WTC11 (cell line): ENCODE results near the gene VSIG10L2. TPM values are rescaled to one million over a fixed set of nuclear protein-coding genes. Genes with fewer than 3 reads are reported as not detected.
A peak's percentile ranks its signal among the peaks of the same experiment; 100 is the strongest.

Experiments used
- ATAC-seq: fragments of 200-7000 bp; cut with Tn5 transposase; 2 replicates; pipeline ENCODE4 v1.10.0; 2021; ENCODE audit warnings: mild to moderate bottlenecking, moderate library complexity
- CTCF ChIA-PET: fragments of 300-600 bp; sonication (Branson Sonifier 250); formaldehyde crosslinking; loops from one replicate; lab custom pipeline; 2021; ENCODE audit warnings: antibody characterized with exemption; lab: Charles Lee
- POLR2A ChIA-PET: fragments of 350-600 bp; sonication (Branson Sonifier 250); formaldehyde crosslinking; loops from one replicate; lab custom pipeline; 2021; ENCODE audit warnings: antibody characterized with exemption; lab: Charles Lee
- DNase-seq: peaks from one replicate; pipeline ENCODE4 v3.0.0; 2021; ENCODE audit warnings: low spot score
- H3K27ac Mint-ChIP-seq: 2 replicates; pipeline ENCODE4 v1.8.0; 2021; ENCODE audit warnings: mixed read lengths
- H3K27me3 Mint-ChIP-seq: 2 replicates; pipeline ENCODE4 v1.8.0; 2021; ENCODE audit warnings: low read depth, mild to moderate bottlenecking, moderate library complexity, mixed read lengths
- H3K36me3 Mint-ChIP-seq: 2 replicates; pipeline ENCODE4 v1.8.0; 2021; ENCODE audit warnings: mixed read lengths
- H3K4me1 Mint-ChIP-seq: 2 replicates; pipeline ENCODE4 v1.8.0; 2022; ENCODE audit warnings: mixed read lengths
- H3K4me3 Mint-ChIP-seq: 2 replicates; pipeline ENCODE4 v1.8.0; 2021; ENCODE audit warnings: mild to moderate bottlenecking, moderate library complexity, mixed read lengths
- H3K9me3 Mint-ChIP-seq: 2 replicates; pipeline ENCODE4 v1.8.0; 2021; ENCODE audit warnings: mixed read lengths
- ATF3 ChIP-seq: sonication (generic); formaldehyde crosslinking; conservative IDR thresholded peaks from 2 replicates; pipeline ENCODE4 v1.8.1; 2022; ENCODE audit warnings: mild to moderate bottlenecking, missing genetic modification reagents
- CTCF ChIP-seq: fragments of 200-600 bp; IDR thresholded peaks from 2 replicates; pipeline ENCODE4 v1.8.0; 2022; ENCODE audit warnings: antibody characterized with exemption
- E2F1 ChIP-seq: sonication (generic); formaldehyde crosslinking; IDR thresholded peaks from 2 replicates; pipeline ENCODE4 v1.8.0; 2022; ENCODE audit warnings: mild to moderate bottlenecking, missing genetic modification reagents
- E2F4 ChIP-seq: sonication (generic); formaldehyde crosslinking; IDR thresholded peaks from 2 replicates; pipeline ENCODE4 v1.8.1; 2022; ENCODE audit warnings: low read depth, mild to moderate bottlenecking, moderate library complexity, missing genetic modification reagents, borderline replicate concordance
- E2F5 ChIP-seq: sonication (generic); formaldehyde crosslinking; IDR thresholded peaks from 2 replicates; pipeline ENCODE4 v1.8.1; 2022; ENCODE audit warnings: mild to moderate bottlenecking, moderate library complexity, missing genetic modification reagents
- HMGA2 ChIP-seq: fragments of 250-450 bp; sonication (Bioruptor Pico); IDR thresholded peaks from 2 replicates; pipeline ENCODE4 v1.4.0; 2021; ENCODE audit warnings: mild to moderate bottlenecking, moderate library complexity
- IRF2 ChIP-seq: sonication (generic); formaldehyde crosslinking; IDR thresholded peaks from 2 replicates; pipeline ENCODE4 v1.8.0; 2022; ENCODE audit warnings: low read depth, missing genetic modification reagents, borderline replicate concordance
- JAZF1 ChIP-seq: fragments of 250-450 bp; sonication (Bioruptor Pico); IDR thresholded peaks from 2 replicates; pipeline ENCODE4 v1.9.0; 2021; ENCODE audit warnings: moderate library complexity, mild to moderate bottlenecking, inconsistent platforms
- MLX ChIP-seq: sonication (generic); formaldehyde crosslinking; IDR thresholded peaks from 2 replicates; pipeline ENCODE4 v1.8.1; 2023; ENCODE audit warnings: mild to moderate bottlenecking, missing genetic modification reagents, moderate library complexity
- NFATC4 ChIP-seq: fragments of 250-450 bp; sonication (Bioruptor Pico); IDR thresholded peaks from 2 replicates; pipeline ENCODE4 v1.9.0; 2021; ENCODE audit warnings: mild to moderate bottlenecking
- NR1H2 ChIP-seq: sonication (generic); formaldehyde crosslinking; IDR thresholded peaks from 2 replicates; pipeline ENCODE4 v1.9.0; 2021; ENCODE audit warnings: mild to moderate bottlenecking, moderate library complexity, missing genetic modification reagents
- SOX15 ChIP-seq: fragments of 250-450 bp; sonication (Bioruptor Pico); IDR thresholded peaks from 2 replicates; pipeline ENCODE4 v1.9.0; 2021; ENCODE audit warnings: mild to moderate bottlenecking
- SP1 ChIP-seq: sonication (generic); formaldehyde crosslinking; conservative IDR thresholded peaks from 2 replicates; pipeline ENCODE4 v1.8.1; 2022; ENCODE audit warnings: missing genetic modification reagents
- USF1 ChIP-seq: sonication (generic); formaldehyde crosslinking; IDR thresholded peaks from 2 replicates; pipeline ENCODE4 v1.8.0; 2022; ENCODE audit warnings: mild to moderate bottlenecking, missing genetic modification reagents
- USF2 ChIP-seq: sonication (generic); formaldehyde crosslinking; IDR thresholded peaks from 2 replicates; pipeline ENCODE4 v1.8.1; 2023; ENCODE audit warnings: mild to moderate bottlenecking, missing genetic modification reagents, moderate library complexity
- ZNF281 ChIP-seq: sonication (generic); formaldehyde crosslinking; IDR thresholded peaks from 2 replicates; pipeline ENCODE4 v1.8.0; 2023; ENCODE audit warnings: mild to moderate bottlenecking, missing genetic modification reagents
- ZNF423 ChIP-seq: fragments of 250-450 bp; sonication (Bioruptor Pico); IDR thresholded peaks from 2 replicates; pipeline ENCODE4 v2.1.2; 2022; ENCODE audit warnings: mild to moderate bottlenecking, moderate library complexity
- ZSCAN18 ChIP-seq: fragments of 250-450 bp; sonication (Bioruptor Pico); IDR thresholded peaks from 2 replicates; pipeline ENCODE4 v2.1.2; 2022; ENCODE audit warnings: mild to moderate bottlenecking, moderate library complexity
- total RNA-seq: library from RNA; stranded (reverse); gene quantifications from 3 replicates; pipeline ENCODE4 v1.2.3, GENCODE V29; 2021

VSIG10L2 gene
- total RNA-seq, 1 experiment from 2014 or later, result not detected

- POLR2A ChIA-PET, result no interaction called here
- CTCF ChIA-PET, result interaction anchor here (0.6 to 2.0 kb wide), 7 partner anchors 9 to 271 kb away, joined by 3 to 12 read pairs (median 4); no protein-coding TSS in a partner anchor
- H3K9me3 Mint-ChIP-seq, result no peaks in the 10 kb centered on the region
- DNase-seq (peak; percentile 71), ATAC-seq (peak; percentile 85)
- H3K4me1 Mint-ChIP-seq, result peaks cover 8% of the 10 kb centered on the region; the same call in 1 of the 2 replicates
- no peak for TF ChIP-seq NR1H2 (CRISPR knock-in tag)
- peak; percentile 44; the same call in 1 of the 2 replicates for TF ChIP-seq CTCF
- H3K27ac Mint-ChIP-seq, result no peak overlapping the region
- no peaks in the 10 kb centered on the region for H3K36me3 Mint-ChIP-seq
- H3K27me3 Mint-ChIP-seq, result no peaks in the 10 kb centered on the region
- H3K4me3 Mint-ChIP-seq, result no peak overlapping the region
Measured at GRCh38 chr11:125923012-125923579, 22.7 kb upstream of the VSIG10L2 start.

GRCh38 chr11:125923633-125924032, 22.2 kb upstream of the VSIG10L2 start:
- H3K4me1 Mint-ChIP-seq, result peaks cover 8% of the 10 kb centered on the region; the same call in 1 of the 2 replicates
- no peaks in the 10 kb centered on the region for H3K27me3 Mint-ChIP-seq
- H3K9me3 Mint-ChIP-seq, result no peaks in the 10 kb centered on the region
- no peak overlapping the region for H3K27ac Mint-ChIP-seq
- CTCF ChIA-PET, result interaction anchor here (0.6 to 2.6 kb wide), 5 partner anchors 9 to 270 kb away, joined by 3 to 11 read pairs (median 4); no protein-coding TSS in a partner anchor
- no peaks in the 10 kb centered on the region for H3K36me3 Mint-ChIP-seq
- DNase-seq, result no peak
- TF ChIP-seq SOX15 (no peak), JAZF1 (CRISPR knock-in tag) (no peak), NR1H2 (CRISPR knock-in tag) (no peak), USF2 (CRISPR knock-in tag) (no peak), ZNF281 (CRISPR knock-in tag) (no peak), USF1 (no peak), SP1 (CRISPR knock-in tag) (no peak), E2F5 (CRISPR knock-in tag) (no peak)
- TF ChIP-seq, all 79 proteins: peak for 0
- no peak overlapping the region for H3K4me3 Mint-ChIP-seq
- no peak for ATAC-seq
- POLR2A ChIA-PET, result no interaction called here

GRCh38 chr11:125924384-125925007, 21.3 kb upstream of the VSIG10L2 start:
- DNase-seq (no peak), ATAC-seq (no peak)
- ChIA-PET CTCF (interaction anchor here (1.3 to 2.6 kb wide), 3 partner anchors 17 to 269 kb away, joined by 6 to 11 read pairs (median 10); no protein-coding TSS in a partner anchor), POLR2A (no interaction called here)
- Mint-ChIP-seq H3K9me3 (no peaks in the 10 kb centered on the region), H3K27ac (no peak overlapping the region), H3K27me3 (no peaks in the 10 kb centered on the region), H3K36me3 (no peaks in the 10 kb centered on the region), H3K4me1 (peaks cover 8% of the 10 kb centered on the region; the same call in 1 of the 2 replicates), H3K4me3 (no peak overlapping the region)
- TF ChIP-seq HMGA2 (CRISPR knock-in tag) (no peak), ATF3 (no peak), MLX (CRISPR knock-in tag) (no peak), ZNF423 (CRISPR knock-in tag) (no peak), IRF2 (no peak), ZSCAN18 (no peak), E2F4 (CRISPR knock-in tag) (no peak), E2F1 (no peak), NFATC4 (CRISPR knock-in tag) (no peak)
